WI38 (cell line): ENCODE results near the gene CHRNA3.

Experiments
- H3K4me3 ChIP-seq: 2 replicates; pipeline ENCODE4 v1.5.1; 2011; ENCODE audit warnings: low read depth, mild to moderate bottlenecking, control low read depth, low read length
- CTCF ChIP-seq: IDR thresholded peaks from 2 replicates; pipeline ENCODE4 v1.5.1; 2012; ENCODE audit warnings: low read depth, mild to moderate bottlenecking, control low read depth, low read length

CHRNA3 gene

GRCh38 chr15:78621810-78622402 lies 1.1 kb upstream of the CHRNA3 start:
- H3K4me3 ChIP-seq: no peak overlapping the region
- no peak for TF ChIP-seq CTCF

- no peak for TF ChIP-seq CTCF
- no peak overlapping the region for H3K4me3 ChIP-seq
Measured at GRCh38 chr15:78620021-78620526, 722 bp downstream of the CHRNA3 start.

GRCh38 chr15:78619022-78619950 lies 1.5 kb downstream of the CHRNA3 start:
- no peak overlapping the region for H3K4me3 ChIP-seq

GRCh38 chr15:78618490-78618934 lies 2.3 kb downstream of the CHRNA3 start:
- TF ChIP-seq CTCF: peak; percentile 70
- H3K4me3 ChIP-seq: no peak overlapping the region

More at GRCh38 chr15:78619022-78619950, 1.5 kb downstream of the CHRNA3 start:
- TF ChIP-seq CTCF: no peak

- TF ChIP-seq CTCF: no peak
- H3K4me3 ChIP-seq: no peak overlapping the region
Measured at GRCh38 chr15:78618064-78618463, 2.7 kb downstream of the CHRNA3 start.

GRCh38 chr15:78617516-78617915 lies 3.3 kb downstream of the CHRNA3 start:
- no peak overlapping the region for H3K4me3 ChIP-seq
- no peak for TF ChIP-seq CTCF

GRCh38 chr15:78617076-78617475 lies 3.7 kb downstream of the CHRNA3 start:
- TF ChIP-seq CTCF: no peak
- no peak overlapping the region for H3K4me3 ChIP-seq
